Renal cortex interstitium (tissue), 15 donors: ENCODE data around the gene SLC6A19. TPM values are rescaled to one million over a fixed set of nuclear protein-coding genes. Genes with fewer than 3 reads are reported as not detected.
"Not testable (repeated sequence)": the region's sequence is repeated elsewhere in the genome, so short reads cannot be mapped to it uniquely, and the experiment has no call there.

Experiments
- DNase-seq, 11 donors: peaks; one replicate each; pipeline ENCODE4 v3.0.0-alpha.2; 2013; ENCODE audit warnings: low read depth in 9 of 11, low spot score in 4 of 11; ENCODE audit errors: extremely low read depth in 1 of 11
- long read RNA-seq, 16 experiments: transcript quantifications; one replicate each; lab custom pipeline, GENCODE V29; 2026
- polyA plus RNA-seq, 3 donors: library from polyadenylated mRNA; unstranded; fragments of 120-200 nt; gene quantifications; one replicate each; pipeline ENCODE4 v1.2.1, GENCODE V29; 2013; ENCODE audit not compliant: insufficient read length in 3 of 3

Gene SLC6A19
- 10 to 100 TPM; 51.8 to 83.3 (median 56.1) TPM for polyA plus RNA-seq
- long read RNA-seq, donor 1, full-length matches to known transcripts, result 4 of 4 reads
- long read RNA-seq, donor 1, partial matches to known transcripts, result 0 of 4 reads
- long read RNA-seq, donor 1, other reads (novel, unspliced or antisense), result 0 of 4 reads
- long read RNA-seq, donor 2, full-length matches to known transcripts, result 3 of 3 reads
- long read RNA-seq, donor 2, partial matches to known transcripts, result 0 of 3 reads
- long read RNA-seq, donor 2, other reads (novel, unspliced or antisense), result 0 of 3 reads
- long read RNA-seq, donor 3, full-length matches to known transcripts, result 3 of 12 reads
- long read RNA-seq, donor 3, partial matches to known transcripts, result 9 of 12 reads
- long read RNA-seq, donor 3, other reads (novel, unspliced or antisense), result 0 of 12 reads
- long read RNA-seq, donor 4, full-length matches to known transcripts, result 2 of 2 reads
- long read RNA-seq, donor 4, partial matches to known transcripts, result 0 of 2 reads
- long read RNA-seq, donor 4, other reads (novel, unspliced or antisense), result 0 of 2 reads
- long read RNA-seq, donor 5, result 0 reads
- long read RNA-seq, donor 6, full-length matches to known transcripts, result 14 of 14 reads
- long read RNA-seq, donor 6, partial matches to known transcripts, result 0 of 14 reads
- long read RNA-seq, donor 6, other reads (novel, unspliced or antisense), result 0 of 14 reads
- long read RNA-seq, donor 7, full-length matches to known transcripts, result 9 of 33 reads
- long read RNA-seq, donor 7, partial matches to known transcripts, result 24 of 33 reads
- long read RNA-seq, donor 7, other reads (novel, unspliced or antisense), result 0 of 33 reads
- long read RNA-seq, donor 8, result 0 reads
- long read RNA-seq, donor 9, full-length matches to known transcripts, result 5 of 5 reads
- long read RNA-seq, donor 9, partial matches to known transcripts, result 0 of 5 reads
- long read RNA-seq, donor 9, other reads (novel, unspliced or antisense), result 0 of 5 reads
- long read RNA-seq, donor 10, full-length matches to known transcripts, result 7 of 16 reads
- long read RNA-seq, donor 10, partial matches to known transcripts, result 9 of 16 reads
- long read RNA-seq, donor 10, other reads (novel, unspliced or antisense), result 0 of 16 reads
- long read RNA-seq, donor 11, full-length matches to known transcripts, result 6 of 17 reads
- long read RNA-seq, donor 11, partial matches to known transcripts, result 11 of 17 reads
- long read RNA-seq, donor 11, other reads (novel, unspliced or antisense), result 0 of 17 reads
- long read RNA-seq, donor 12, full-length matches to known transcripts, result 1 of 1 reads
- long read RNA-seq, donor 12, partial matches to known transcripts, result 0 of 1 reads
- long read RNA-seq, donor 12, other reads (novel, unspliced or antisense), result 0 of 1 reads
- long read RNA-seq, donor 13, result 0 reads
- long read RNA-seq, donor 14, full-length matches to known transcripts, result 4 of 4 reads
- long read RNA-seq, donor 14, partial matches to known transcripts, result 0 of 4 reads
- long read RNA-seq, donor 14, other reads (novel, unspliced or antisense), result 0 of 4 reads
- long read RNA-seq, donor 15, full-length matches to known transcripts, result 5 of 31 reads
- long read RNA-seq, donor 15, partial matches to known transcripts, result 26 of 31 reads
- long read RNA-seq, donor 15, other reads (novel, unspliced or antisense), result 0 of 31 reads
- long read RNA-seq, donor 16, full-length matches to known transcripts, result 13 of 79 reads
- long read RNA-seq, donor 16, partial matches to known transcripts, result 59 of 79 reads
- long read RNA-seq, donor 16, other reads (novel, unspliced or antisense), result 7 of 79 reads

DNA sequence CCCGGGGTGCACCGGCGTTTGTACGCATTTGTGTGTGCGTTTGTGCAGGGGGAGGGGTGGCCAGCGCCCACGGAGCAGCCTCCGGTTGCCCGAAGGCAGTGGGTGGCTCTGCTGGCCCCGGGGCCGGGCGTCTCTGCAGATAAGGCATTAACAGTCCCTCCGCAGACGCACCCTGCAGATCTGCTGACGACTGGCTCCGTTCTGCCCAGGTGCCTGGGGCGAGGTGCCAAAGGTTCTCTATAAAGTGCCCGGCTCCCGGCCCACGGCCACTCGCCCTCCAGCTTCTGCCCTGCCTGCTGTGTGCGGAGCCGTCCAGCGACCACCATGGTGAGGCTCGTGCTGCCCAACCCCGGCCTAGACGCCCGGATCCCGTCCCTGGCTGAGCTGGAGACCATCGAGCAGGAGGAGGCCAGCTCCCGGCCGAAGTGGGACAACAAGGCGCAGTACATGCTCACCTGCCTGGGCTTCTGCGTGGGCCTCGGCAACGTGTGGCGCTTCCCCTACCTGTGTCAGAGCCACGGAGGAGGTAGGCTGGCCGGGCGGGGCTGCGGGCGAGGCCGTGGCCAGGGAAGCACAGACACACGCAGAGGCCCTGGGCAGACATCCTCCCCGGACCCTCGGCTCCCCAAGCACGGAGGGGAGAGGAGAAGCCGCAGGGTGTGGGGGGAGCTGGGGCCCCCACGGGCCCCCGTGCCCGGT is at the start of gene SLC6A19:
Gene SLC6A19, plus strand, starts transcription at position 269 of the 699 bp plus-strand sequence. Its CDS starts 56 bp downstream, at position 325.
- DNase-seq, result no peak

DNA sequence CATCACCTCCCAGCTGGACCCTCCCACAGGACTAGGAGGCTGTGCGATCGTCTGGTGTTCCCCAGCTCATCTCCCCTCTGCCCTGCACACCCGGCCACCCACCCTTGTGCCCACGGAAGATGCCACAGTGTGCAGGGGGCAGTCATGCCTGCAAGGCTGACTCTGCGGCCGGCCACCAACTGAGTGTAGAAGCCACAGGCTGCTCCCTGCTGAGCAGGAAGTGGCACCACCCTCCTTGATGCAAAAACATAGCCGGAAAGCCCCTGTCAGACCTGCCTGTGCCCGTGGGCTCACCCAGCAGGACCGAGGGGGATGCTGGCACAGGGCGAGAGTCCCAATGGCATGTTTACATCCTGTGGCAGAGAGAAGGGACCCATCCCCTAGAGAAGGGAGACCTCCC is 49.2 kb upstream of the SLC6A19 start:
- DNase-seq, result no peak

DNA sequence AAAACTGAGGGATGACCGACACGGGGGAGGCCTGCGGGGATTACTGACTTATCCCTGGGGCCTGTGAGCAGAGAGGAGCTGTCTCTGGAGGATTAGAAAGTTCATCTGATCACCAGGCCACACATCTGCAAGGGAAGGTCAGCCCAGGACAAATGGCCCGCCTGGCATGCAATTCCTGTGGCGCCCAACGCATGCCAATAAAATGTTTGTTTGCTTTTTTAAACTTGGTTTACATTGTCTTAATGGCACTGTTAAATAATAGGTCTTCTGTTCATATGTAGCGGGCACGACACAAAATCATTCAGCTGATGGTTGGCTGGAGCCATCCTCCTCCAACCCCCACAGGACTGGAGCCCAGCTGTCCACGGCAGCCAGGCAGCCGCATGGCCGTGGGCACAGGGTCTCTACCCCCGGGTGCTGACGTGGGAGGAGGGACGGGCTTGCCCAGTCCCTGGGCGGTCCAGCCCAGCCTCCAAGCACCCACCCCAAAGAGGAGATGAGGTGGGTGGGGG is 48.6 kb upstream of the SLC6A19 start:
- DNase-seq, result no peak

DNA sequence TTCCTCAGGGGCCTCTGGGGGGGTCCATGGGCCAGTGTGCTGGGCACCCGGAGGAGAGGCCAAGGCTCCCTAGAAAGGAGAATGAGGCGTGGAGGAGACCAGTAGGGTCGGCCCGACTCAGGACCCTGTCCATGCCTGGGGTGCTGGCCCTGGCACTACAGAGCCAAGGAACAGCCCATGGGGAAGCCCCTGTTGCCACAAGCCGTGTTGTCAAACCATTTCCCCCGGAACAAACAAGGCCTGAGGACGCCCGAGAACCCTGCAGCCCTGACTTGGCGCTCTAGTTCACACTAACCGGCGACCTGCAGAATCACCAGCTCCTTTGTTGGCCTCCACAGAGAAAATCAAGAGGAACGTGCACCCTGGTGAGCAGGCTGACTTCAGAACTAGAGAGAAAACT is 48.0 kb upstream of the SLC6A19 start:
- DNase-seq, result no peak

DNA sequence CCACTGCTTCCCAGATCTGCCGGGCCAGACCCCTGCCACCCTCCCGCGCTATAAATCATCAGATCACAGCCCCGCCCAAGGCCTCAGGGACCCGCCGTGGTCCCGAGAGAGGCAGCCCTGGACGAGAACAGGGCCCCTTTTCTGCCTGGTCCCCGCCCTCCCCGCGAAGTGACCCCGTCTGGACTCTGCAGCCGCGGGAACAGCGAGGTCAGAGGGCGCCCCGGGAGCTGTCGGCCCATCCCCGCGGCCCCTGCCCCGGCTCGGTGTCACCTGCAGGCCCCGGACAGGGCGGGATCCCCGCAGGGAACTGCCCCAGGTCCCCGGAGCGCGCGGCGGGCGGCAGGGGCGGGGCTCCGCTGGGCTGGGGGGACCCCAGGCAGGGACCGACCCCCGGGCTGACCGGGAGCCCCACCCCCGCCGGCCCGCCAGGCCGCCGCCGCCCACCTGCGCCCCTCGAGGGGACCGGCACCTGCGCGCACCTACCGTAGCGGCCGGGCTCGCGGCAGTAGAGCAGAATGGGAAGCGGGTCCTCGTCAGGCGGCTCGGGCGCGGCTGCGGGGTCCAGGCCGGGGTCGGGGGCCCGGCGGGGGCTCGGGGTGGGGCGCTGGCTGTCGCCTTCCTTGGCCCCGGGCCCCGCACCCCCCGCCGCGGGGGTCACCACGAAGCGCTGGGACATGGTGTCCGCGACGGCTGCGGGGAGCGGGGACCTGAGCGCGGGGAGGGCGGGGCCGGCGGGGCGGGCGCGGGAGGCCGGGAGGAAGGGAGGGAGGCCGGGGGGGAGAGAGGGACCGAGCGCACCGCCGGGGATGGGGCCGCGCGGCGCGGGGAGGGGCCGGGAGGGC is 46.0 kb upstream of the SLC6A19 start:
- DNase-seq, result no peak

DNA sequence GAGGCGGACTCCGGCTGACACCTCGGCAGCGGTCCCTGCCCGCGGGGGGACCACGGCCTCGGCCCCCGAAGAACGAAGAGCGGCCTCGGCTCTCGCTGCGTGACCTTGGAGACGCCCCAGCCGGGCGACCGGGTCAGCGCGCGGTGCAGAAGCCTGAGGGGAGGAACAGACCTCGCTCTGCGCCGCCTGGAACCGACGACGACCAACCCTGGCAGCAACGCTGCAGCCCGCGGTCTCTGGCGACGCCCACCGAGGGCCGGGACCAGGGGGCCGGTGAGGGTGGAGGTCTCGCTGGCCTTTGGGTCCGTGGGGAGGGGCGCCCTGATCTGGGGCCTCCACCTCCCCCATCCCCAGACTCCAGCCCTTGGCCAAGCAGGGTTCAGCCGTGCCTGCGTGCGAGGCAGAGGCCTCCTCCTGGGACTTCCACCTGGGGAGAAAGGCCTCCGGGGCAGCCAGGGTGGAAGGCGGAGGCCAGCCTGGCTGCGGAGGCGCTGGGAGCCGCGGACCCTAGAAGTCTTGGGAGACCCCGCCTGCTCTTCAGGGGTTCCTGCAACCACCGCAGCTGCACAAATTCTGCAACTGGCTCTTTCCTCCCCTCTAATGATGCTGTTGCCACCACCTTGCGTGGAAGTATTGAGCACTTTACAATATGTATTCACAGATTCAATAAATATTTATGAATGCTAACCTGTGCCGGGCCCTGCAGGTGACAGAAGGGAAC is 45.2 kb upstream of the SLC6A19 start:
- DNase-seq, result no peak

DNA sequence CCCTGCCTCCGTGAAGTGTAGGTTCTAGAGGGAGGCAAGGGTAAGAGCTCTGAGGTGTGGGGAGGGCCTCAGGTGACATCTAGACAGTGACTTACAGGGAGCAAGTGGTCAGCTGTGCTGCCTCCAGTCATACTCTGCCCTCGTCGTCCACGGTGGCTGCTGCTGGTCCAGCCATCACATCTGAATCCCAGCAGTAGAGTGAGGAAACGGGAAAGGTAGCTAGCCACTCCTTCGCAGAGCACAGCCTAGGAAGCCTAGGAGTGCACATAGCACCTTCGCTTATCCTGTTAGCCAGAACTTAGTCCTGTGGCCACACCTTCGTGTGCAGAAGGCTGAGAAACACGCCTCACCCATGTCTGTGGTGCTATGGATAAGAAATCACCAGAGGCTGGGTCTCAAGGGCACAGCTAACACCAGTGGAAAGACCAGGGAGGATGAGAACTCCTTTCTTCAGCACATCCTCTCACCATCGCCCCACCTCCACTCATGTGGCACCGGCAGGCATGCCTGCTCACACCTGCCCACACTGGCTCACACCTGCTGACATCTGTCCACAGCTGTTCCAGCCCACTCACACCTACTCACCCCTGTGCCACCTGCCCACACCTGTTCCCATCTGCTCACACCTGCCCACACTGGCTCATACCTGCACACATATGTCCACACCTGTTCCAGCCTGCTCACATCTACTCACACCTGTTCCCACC is 44.5 kb upstream of the SLC6A19 start:
- DNase-seq, result no peak

DNA sequence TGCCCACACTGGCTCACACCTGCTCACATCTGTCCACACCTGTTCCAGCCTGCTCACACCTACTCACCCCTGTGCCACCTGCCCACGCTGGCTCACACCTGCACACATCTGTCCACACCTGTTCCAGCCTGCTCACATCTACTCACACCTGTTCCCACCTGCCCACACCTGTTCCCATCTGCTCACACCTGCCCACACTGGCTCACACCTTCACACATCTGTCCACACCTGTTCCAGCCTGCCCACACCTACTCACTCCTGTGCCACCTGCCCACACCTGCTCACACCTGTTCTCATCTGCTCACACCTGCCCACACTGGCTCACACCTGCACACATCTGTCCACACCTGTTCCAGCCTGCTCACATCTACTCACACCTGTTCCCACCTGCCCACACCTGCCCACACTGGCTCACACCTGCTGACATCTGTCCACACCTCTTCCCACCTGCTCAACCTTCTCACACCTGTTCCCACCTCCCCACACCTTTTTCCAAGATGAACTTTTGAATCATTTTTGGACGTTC is 43.9 kb upstream of the SLC6A19 start:
- not testable (repeated sequence) for DNase-seq

DNA sequence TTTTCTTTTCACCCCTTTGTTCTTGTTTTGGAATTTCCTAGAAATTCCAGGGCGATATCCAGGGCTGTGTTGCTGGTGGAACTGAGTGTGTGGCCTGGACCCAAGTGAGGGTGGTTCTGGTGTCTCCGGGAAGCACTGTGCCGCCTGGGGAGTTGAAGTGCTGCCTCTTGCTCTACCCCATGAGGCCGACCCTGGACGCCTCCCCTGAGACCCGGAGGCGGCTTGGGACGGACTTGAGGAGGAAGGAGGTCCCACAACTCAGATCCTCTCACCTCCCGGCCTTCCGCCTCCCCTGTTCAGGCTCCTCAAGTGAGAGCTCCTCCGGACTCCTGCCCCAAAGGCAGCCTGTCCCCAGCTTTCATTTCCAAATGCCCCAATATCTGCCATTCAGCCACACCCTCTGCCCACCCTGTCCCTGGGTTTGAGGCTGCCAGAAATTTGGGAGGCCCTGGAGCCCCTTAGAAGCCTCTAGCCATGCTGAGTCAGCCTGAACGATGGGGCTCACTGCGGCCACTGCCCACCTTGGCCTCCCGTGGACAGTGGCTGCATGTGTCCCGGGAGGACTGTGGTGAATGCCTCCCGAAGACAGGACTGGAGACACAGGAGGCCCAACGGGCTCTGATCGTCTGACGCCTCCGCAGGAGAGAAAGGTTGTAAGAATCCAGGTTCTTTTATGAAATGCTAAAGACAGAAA is 42.6 kb upstream of the SLC6A19 start:
- DNase-seq, result no peak

DNA sequence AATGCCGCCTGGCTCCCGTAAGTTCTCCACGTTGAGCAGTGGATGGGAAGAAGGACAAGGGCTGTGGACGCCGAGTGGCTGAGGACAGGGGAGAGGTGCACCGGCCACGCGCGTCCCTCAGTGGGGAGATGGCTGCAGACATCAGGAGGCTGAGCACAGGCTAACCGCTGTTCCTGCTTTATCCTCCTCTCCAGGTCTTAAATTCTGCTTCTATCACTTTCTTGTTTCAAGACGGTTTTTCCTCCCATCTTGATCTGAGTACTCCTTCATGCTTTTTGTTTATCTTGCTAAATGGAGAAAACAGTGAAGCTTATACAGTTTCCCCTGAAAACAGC is 42.1 kb upstream of the SLC6A19 start:
- DNase-seq, result no peak

DNA sequence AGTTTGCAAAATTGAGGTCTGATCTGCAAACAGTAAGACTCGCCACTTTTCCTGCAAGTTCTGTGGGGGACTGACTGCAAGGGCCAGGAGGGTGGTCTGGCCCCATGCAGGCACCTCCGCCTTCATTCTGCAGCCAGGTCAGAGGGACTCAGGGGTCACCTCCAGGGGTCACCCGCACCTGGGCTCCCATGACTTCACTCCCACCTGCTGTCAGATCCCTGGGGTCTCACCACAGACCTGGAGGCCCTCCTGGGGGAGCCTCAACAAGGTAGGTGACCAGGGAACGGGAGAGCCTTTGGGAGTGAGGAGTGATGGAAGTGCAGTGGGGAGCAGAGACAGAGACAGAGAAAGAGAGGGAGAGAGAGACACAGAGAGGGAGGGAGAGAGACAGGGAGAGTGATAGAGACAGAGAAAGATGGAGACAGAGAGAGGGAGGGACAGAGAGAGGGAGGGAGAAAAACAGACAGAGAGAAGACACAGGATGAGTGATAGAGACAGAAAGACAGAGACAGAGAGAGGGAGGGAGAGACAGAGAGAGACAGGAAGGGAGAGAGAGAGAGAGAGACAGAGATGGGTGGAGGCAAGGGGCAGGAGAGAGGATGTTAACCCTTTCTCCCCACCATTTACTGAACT is 41.5 kb upstream of the SLC6A19 start:
- DNase-seq, result no peak

DNA sequence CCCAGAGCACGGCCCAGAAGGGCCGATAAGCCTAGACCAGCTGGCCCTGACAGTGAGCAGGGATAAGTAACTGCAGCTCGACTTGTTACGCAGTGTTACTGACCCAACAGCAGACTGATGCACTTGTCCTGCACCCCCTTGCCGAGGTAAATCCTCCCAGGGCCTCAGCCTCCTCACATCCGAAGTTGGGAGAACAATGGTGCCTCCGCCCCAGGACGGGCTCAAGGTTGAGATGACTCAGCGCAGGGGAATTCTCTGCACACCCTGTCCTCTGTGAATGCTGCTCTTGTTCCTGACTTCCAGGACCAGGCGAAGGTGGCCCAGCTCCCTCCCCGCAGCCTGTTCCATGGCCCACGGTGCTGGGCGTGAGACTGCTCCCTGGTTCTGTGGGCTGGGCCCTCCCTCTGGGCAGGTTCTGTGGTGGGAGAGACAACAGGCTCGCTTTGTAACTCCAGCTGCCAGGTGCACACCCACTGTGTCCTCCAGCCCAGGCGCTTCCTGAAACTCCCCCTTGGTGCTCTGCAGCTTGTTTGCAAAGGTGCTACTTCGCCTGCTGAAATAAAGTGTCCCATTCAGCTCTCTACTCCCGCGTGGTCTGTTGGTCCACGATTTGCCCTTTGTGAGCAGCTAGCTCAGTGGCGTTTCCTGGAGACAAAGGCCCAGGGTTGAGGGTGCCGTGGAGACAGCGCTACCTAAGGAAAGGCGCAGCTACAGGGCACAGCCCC is 40.1 kb upstream of the SLC6A19 start:
- DNase-seq, result no peak

DNA sequence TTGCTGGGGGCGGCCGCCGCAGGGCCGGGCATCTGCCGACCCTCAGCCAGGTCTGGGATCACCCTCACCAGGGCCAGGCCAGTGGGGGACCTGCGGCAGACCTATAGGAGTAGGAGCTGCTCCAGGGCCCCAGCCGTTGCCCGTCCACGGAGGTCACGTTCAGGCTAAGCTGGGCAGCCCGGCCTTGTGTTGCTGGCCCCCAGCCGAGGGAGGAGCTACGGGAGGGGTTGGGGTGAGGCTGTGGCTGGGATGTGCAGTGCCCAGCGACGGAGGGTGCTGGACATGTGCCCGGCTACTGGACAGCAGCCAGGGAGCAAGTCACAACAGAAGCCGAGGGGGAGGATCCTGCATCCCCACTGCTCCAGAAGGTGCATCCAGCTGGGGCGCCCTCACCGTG is 39.6 kb upstream of the SLC6A19 start:
- DNase-seq, result no peak

DNA sequence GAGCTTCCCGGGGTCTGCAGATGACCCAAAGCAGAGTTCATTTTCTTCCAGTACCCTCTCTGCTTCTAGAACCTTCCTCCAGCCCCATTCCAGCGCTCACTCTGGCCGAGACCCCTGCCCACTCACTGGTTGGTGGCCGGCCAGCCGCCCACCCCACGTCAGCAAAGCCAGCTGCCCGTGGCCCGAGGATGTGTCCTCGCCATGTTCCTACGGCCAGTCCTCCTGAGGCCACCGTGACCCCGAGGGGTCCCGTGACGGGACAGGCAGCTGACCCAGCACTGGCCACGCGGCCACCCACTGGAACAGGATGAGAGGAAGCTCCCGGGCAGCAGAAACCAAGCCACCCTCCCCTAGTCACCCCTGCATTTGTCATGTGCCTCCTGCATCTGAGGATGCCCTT is 39.1 kb upstream of the SLC6A19 start:
- DNase-seq, result no peak
